Cortex of kidney (tissue), 1 donor: ENCODE results near the gene TMEM114.

Experiments used
- DNase-seq: peaks from one replicate; lab custom pipeline; 2025; lab: John Stamatoyannopoulos, UW

Gene TMEM114

DNA sequence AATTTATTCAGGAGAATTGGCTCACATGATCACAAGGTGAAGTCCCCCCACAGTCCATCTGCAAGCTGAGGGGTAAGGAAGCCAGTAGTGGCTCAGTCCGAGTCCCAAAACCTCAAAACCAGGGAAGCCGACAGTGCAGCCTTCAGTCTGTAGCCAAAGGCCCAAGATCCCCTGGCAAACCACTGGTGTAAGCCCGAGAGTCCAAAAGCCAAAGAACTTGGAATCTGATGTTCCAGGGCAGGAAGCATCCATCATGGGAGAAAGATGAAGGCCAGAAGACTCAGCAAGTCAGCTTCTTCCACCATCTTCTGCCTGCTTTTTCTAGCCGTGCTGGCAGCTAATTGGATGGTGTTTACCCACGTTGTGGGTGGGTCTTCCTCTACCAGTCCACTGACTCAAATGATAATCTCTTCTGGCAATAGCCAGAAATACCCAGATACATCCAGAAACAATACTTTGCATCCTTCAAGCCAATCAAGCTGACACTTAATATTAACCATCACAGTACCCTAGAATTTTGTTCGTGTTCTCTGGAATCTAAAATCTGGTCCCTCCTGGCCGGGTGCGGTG, 40.4 kb downstream of the TMEM114 start:
- DNase-seq = no peak

- no peak for DNase-seq
These were observed 42.1 kb downstream of the TMEM114 start for GRCh38 chr16:8548166-8548565.

DNA sequence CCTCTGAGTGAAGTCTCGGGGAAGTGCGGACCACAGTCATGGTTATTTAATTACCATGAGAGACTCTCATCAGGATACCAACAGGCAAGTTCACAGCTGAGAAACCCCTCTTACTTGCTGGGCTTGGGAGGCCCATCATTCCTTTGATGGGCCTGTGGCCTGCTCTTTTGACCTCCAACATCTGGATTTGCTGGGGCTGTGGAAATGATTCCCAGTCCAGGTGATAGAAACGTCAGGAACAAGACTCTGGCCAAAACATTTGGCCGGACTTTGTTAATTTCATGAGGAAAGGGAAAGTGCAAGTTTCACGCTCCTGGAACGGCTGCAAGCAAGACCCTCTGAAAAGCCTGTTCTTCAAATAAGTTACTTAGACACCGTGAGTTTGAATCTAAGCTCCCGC, 42.5 kb downstream of the TMEM114 start:
- DNase-seq = no peak

DNA sequence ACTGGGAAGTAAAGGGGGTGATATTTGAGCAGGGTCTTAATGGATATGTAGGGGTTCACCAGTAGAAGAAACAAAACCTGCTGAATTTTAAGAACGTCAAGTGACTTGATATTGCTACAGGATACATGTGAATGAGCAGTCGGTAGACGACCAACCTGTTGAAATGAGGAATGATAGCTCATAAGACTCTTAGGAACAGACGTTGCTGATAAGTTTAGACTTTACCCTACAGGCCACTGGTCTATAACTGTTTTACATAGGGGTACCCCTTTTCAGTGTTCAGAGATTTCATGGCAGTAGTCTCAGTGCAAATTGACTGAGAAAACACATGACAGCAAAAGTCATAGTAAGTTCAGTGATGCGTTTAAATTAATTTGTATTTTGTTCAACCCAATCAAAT, 45.9 kb downstream of the TMEM114 start:
- DNase-seq = no peak

- no peak for DNase-seq
These were observed 47.1 kb downstream of the TMEM114 start for GRCh38 chr16:8543258-8543657.

- no peak for DNase-seq
These were observed 47.9 kb downstream of the TMEM114 start for GRCh38 chr16:8542393-8542792.

- no peak for DNase-seq
These were observed 48.4 kb downstream of the TMEM114 start for GRCh38 chr16:8541868-8542267.

GRCh38 chr16:8537691-8538342, 52.5 kb downstream of the TMEM114 start:
- DNase-seq = no peak

DNA sequence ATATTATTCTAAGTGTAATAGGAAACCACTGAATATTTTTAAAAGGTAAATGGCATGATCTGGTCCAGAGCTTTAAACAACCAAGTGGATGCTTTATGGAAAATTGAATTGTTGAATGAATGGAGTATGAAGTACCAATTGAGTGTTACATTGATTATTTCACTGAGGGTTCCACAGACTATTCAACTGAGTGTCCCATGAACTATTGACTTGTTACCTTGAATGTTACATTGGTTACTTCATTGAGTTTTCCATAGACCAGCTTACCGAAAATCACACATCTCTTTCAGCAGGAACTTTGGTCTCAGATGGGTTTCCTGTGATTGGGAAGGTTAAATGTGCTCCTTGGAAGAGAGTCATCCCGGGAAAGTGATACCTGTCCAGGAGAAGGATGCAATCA, 56.8 kb downstream of the TMEM114 start:
- no peak for DNase-seq

DNA sequence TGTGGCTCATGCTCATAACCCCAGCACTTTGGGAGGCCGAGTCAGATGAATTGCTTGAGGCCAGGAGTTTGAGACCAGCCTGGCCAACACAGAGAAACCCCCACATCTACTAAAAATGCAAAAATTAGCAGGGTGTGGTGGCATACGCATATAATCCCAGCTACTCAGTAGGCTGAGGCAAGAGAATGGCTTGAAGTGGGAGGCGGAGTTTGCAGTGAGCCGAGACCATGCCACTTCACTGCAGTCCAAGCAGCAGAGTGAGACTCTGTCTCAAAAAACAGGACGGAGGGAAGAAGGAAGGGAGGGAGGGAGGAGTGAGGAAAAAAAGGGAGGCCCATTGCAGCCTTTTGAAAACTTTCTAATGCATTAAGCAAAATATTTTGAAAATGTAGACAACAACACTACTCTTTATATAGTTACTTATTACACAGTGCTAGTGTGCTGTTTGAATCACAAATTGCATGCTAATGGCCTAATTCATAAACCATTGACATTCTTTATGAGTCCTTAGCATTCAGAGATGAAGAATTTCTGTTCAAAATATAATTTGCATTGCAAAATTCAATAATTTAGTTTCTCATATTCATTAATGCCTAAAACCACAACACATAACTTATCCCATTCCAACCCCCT, 59.4 kb downstream of the TMEM114 start:
- DNase-seq = no peak

DNA sequence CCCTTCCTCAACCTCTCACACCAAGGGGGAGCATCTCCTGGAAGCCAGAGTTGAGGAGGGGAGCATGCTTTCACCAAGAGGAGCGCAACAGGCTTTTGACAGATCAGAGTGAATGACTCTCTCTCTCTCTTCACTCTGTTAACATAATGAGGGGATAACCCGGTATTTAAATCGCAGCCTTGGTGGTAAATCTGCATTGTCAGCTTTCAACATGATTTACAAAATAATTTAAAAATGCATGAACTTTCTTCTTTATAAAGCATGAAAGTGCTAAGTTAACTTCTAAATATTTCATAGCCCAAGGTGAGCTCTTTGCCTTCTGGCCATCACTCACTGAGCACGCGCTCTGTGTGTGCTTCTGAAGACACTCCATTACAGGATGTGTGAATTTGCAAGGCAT, 61.8 kb downstream of the TMEM114 start:
- DNase-seq = no peak

GRCh38 chr16:8523932-8524331, 66.4 kb downstream of the TMEM114 start:
- DNase-seq = no peak

GRCh38 chr16:8522757-8523156, 67.6 kb downstream of the TMEM114 start:
- no peak for DNase-seq

GRCh38 chr16:8519643-8520042, 70.7 kb downstream of the TMEM114 start:
- DNase-seq = no peak
